Measurements from ENCODE around the gene STARD9. TPM values are rescaled to one million over a fixed set of nuclear protein-coding genes. Genes with fewer than 3 reads are reported as not detected.

The STARD9 gene
- total RNA-seq, 1 donor from 2014 or later: 7.2 TPM

GRCh38 chr15:42608752-42609488 lies 33.5 kb downstream of the STARD9 start:
- no peak for DNase-seq (ENCODE audit: low spot score)
- H3K27me3 Mint-ChIP-seq (ENCODE audit: unreplicated experiment): no peaks in the 10 kb centered on the region
- TF ChIP-seq CTCF (IDR thresholded peaks at IDR 0.05; ENCODE audit: unreplicated experiment): no peak
- H3K4me3 Mint-ChIP-seq (ENCODE audit: unreplicated experiment): no peak overlapping the region
- H3K9me3 Mint-ChIP-seq (ENCODE audit: unreplicated experiment): no peaks in the 10 kb centered on the region
- peaks cover 27% of the 10 kb centered on the region for H3K4me1 Mint-ChIP-seq (ENCODE audit: unreplicated experiment)
- H3K36me3 Mint-ChIP-seq (ENCODE audit: low read depth, unreplicated experiment): no peaks in the 10 kb centered on the region
- H3K27ac Mint-ChIP-seq (ENCODE audit: unreplicated experiment): peak overlapping the region; percentile 40

- DNase-seq (ENCODE audit: low spot score): no peak
- no peaks in the 10 kb centered on the region for H3K36me3 Mint-ChIP-seq (ENCODE audit: low read depth, unreplicated experiment)
- H3K9me3 Mint-ChIP-seq (ENCODE audit: unreplicated experiment): no peaks in the 10 kb centered on the region
- H3K27me3 Mint-ChIP-seq (ENCODE audit: unreplicated experiment): no peaks in the 10 kb centered on the region
- H3K4me1 Mint-ChIP-seq (ENCODE audit: unreplicated experiment): peaks cover 14% of the 10 kb centered on the region
- H3K27ac Mint-ChIP-seq (ENCODE audit: unreplicated experiment): no peak overlapping the region
- TF ChIP-seq CTCF (IDR thresholded peaks at IDR 0.05; ENCODE audit: unreplicated experiment): no peak
- H3K4me3 Mint-ChIP-seq (ENCODE audit: unreplicated experiment): no peak overlapping the region
Measured at GRCh38 chr15:42611532-42611931, 36.1 kb downstream of the STARD9 start.

DNA sequence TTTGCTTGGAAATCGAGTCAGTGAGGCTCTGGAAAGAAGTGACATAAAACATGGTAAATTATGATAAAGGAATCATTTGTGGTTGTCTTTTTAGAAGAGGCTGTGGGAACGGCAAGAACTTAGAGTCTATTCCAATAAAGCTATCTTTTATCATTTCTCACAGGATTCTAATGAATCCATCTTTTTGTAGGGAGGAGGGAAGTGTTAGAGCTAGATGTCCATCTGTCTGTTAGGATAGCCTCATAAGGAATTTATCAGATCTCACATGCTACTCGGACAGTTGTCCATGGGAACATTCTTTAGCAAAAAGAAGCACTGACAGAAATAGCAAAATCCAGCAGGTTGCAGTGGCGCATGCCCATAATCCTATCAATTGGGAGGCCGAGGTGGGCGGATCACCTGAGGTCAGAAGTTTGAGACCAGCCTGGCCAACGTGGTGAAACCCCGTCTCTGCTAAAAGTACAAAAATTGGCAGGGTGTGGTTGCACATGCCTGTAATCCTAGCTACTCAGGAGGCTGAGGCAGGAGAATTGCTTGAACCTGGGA lies 37.0 kb downstream of the STARD9 start:
- Mint-ChIP-seq H3K9me3 (ENCODE audit: unreplicated experiment) (no peaks in the 10 kb centered on the region), H3K4me1 (ENCODE audit: unreplicated experiment) (peaks cover 14% of the 10 kb centered on the region), H3K4me3 (ENCODE audit: unreplicated experiment) (no peak overlapping the region), H3K27me3 (ENCODE audit: unreplicated experiment) (no peaks in the 10 kb centered on the region), H3K27ac (ENCODE audit: unreplicated experiment) (no peak overlapping the region), H3K36me3 (ENCODE audit: low read depth, unreplicated experiment) (no peaks in the 10 kb centered on the region)
- TF ChIP-seq CTCF (IDR thresholded peaks at IDR 0.05; ENCODE audit: unreplicated experiment): no peak
- DNase-seq (ENCODE audit: low spot score): no peak

DNA sequence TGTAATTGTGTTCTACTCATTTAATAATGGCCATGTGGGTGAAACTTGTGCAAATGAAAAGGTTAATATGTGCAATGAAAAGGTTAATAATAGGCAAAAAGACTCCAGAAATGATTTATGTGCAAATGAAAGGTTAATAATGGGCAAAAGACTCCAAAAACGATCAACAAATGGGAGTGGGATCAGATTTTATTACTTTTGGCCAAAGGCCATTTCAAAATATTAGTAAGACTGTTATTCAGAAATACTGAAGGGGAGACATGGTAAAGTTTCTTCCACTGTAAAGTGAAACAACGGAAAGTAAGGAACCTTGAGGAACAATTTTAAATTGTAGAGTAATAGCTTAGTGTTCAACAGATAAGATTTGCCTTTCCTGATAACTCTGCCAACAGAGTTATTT lies 40.7 kb downstream of the STARD9 start:
- H3K27ac Mint-ChIP-seq (ENCODE audit: unreplicated experiment): no peak overlapping the region
- no peak overlapping the region for H3K4me3 Mint-ChIP-seq (ENCODE audit: unreplicated experiment)
- no peak for TF ChIP-seq CTCF (IDR thresholded peaks at IDR 0.05; ENCODE audit: unreplicated experiment)
- no peak for DNase-seq (ENCODE audit: low spot score)
- peaks cover 3% of the 10 kb centered on the region for H3K4me1 Mint-ChIP-seq (ENCODE audit: unreplicated experiment)
- no peaks in the 10 kb centered on the region for H3K36me3 Mint-ChIP-seq (ENCODE audit: low read depth, unreplicated experiment)
- H3K27me3 Mint-ChIP-seq (ENCODE audit: unreplicated experiment): no peaks in the 10 kb centered on the region
- H3K9me3 Mint-ChIP-seq (ENCODE audit: unreplicated experiment): no peaks in the 10 kb centered on the region

DNA sequence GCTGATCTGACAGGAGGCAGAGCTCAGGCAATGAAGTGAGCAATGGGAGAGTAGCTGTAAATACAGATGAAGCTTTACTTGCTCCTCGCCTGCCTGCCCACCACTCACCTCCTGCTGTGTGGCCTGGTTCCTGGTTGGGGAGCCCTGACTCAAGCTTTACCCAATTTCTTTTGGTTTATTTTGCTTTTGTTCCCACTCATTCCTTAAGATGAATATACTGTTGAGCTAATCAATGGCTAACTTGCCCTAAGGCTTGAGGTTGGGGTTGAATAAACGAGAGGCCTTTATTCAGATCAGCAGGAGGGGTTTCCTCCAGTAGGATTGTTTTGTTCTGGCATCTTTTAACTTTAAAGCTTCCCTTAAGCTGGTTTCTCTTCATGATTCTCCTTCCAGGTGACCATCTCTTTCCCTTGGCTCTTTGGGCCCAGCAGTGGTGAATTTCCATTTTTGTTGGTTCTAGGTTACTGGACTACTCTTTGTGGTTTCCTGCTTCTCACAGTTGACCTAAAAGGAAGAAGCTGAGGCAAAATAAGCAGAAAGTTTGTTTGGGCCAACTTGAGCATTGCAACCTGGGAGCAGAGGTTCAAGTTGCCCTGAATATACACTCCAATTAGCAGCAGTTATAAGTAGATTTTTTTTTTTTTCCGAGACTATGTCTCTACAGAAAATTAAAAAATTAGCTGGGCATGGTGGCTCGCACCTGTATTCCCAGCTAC lies 44.4 kb downstream of the STARD9 start:
- Mint-ChIP-seq H3K9me3 (ENCODE audit: unreplicated experiment) (no peaks in the 10 kb centered on the region), H3K4me1 (ENCODE audit: unreplicated experiment) (peaks cover 3% of the 10 kb centered on the region), H3K27me3 (ENCODE audit: unreplicated experiment) (no peaks in the 10 kb centered on the region), H3K27ac (ENCODE audit: unreplicated experiment) (no peak overlapping the region), H3K36me3 (ENCODE audit: low read depth, unreplicated experiment) (no peaks in the 10 kb centered on the region), H3K4me3 (ENCODE audit: unreplicated experiment) (no peak overlapping the region)
- TF ChIP-seq CTCF (IDR thresholded peaks at IDR 0.05; ENCODE audit: unreplicated experiment): no peak
- DNase-seq (ENCODE audit: low spot score): no peak
